Fibroblast of villous mesenchyme (primary cell): ENCODE data around the gene KIRREL3. TPM values are rescaled to one million over a fixed set of nuclear protein-coding genes. Genes with fewer than 3 reads are reported as not detected.

Experiments used
- DNase-seq: peaks from one replicate; pipeline ENCODE4 v3.0.0-alpha.2; 2010; ENCODE audit warnings: low read depth
- H3K4me3 ChIP-seq: 2 replicates; pipeline ENCODE4 v1.5.1; 2011; ENCODE audit warnings: low read depth, mild to moderate bottlenecking, low read length
- total RNA-seq: library from RNA; depleted of rRNA; stranded (reverse); fragments of >200 nt; gene quantifications from 2 replicates; pipeline ENCODE4 v1.2.3, GENCODE V29; 2012
- TF ChIP-seq, protein P1 (sequence below): IDR thresholded peaks from 2 replicates; pipeline ENCODE4 v1.5.1; 2012; ENCODE audit warnings: low read depth, mild to moderate bottlenecking, low read length; ENCODE audit not compliant: insufficient read depth

The KIRREL3 gene
- total RNA-seq, 1 donor = 9.9 TPM

DNA sequence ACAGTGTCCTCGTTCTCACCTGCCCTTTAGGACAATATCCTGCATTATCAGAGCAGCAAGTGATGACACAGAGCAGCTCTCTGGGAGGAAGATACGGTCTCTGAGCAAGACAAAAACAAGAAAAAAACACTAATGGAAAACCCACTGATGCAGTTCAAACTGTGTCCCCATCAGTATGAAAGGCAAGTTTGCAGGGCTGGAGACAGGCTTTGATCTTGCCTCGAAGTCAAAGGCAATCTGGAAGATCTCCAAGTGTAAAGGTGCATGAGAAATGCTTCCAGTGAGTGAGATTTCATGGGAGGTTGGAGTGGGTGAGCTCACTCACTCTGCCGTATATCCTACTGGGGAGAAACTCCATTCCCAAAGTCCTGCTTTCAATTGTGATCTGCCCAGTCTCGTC lies 157.5 kb downstream of the KIRREL3 start:
- TF ChIP-seq, protein P1, sequence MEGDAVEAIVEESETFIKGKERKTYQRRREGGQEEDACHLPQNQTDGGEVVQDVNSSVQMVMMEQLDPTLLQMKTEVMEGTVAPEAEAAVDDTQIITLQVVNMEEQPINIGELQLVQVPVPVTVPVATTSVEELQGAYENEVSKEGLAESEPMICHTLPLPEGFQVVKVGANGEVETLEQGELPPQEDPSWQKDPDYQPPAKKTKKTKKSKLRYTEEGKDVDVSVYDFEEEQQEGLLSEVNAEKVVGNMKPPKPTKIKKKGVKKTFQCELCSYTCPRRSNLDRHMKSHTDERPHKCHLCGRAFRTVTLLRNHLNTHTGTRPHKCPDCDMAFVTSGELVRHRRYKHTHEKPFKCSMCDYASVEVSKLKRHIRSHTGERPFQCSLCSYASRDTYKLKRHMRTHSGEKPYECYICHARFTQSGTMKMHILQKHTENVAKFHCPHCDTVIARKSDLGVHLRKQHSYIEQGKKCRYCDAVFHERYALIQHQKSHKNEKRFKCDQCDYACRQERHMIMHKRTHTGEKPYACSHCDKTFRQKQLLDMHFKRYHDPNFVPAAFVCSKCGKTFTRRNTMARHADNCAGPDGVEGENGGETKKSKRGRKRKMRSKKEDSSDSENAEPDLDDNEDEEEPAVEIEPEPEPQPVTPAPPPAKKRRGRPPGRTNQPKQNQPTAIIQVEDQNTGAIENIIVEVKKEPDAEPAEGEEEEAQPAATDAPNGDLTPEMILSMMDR = no peak
- DNase-seq = no peak
- no peak overlapping the region for H3K4me3 ChIP-seq

DNA sequence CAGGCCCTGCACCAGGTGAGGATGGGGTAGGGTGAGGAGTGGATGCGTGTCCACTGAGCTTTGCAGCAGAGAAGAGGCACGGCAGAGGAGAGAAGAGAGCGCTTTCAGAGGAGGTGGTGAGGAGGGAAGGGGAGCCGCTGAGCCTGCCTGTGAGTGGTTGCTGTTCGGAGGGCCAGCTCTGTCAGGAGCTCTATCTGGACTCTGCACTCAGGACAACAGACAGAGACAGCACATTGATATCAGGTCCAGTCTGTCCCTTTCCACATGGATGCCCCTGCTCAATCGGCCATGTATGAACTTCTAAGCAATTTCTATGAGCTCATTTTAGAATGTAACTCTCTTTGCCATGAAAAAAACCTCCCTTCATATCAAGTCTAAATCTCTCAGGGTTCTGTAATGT lies 158.6 kb downstream of the KIRREL3 start:
- TF ChIP-seq, protein P1 = no peak
- no peak for DNase-seq
- no peak overlapping the region for H3K4me3 ChIP-seq

DNA sequence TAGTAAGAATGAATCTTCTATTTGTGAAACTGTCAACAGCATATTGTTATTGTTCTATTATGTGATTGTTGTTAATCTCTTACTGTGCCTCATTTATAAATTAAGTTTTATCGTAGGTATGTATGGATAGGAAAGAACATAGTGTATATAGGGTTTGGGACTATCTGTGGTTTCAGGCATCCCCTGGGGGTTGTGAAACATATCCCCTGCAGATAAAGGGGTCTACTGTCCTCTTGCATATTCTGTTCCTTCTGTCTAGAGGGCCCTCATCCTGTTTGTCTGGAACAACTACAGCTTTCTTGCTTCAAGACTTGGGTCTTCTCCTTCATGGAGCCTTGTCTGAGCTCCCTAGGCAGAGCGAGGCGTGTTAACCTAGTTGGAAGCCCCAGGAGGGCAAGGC lies 159.6 kb downstream of the KIRREL3 start:
- TF ChIP-seq, protein P1 = no peak
- DNase-seq = no peak
- no peak overlapping the region for H3K4me3 ChIP-seq

DNA sequence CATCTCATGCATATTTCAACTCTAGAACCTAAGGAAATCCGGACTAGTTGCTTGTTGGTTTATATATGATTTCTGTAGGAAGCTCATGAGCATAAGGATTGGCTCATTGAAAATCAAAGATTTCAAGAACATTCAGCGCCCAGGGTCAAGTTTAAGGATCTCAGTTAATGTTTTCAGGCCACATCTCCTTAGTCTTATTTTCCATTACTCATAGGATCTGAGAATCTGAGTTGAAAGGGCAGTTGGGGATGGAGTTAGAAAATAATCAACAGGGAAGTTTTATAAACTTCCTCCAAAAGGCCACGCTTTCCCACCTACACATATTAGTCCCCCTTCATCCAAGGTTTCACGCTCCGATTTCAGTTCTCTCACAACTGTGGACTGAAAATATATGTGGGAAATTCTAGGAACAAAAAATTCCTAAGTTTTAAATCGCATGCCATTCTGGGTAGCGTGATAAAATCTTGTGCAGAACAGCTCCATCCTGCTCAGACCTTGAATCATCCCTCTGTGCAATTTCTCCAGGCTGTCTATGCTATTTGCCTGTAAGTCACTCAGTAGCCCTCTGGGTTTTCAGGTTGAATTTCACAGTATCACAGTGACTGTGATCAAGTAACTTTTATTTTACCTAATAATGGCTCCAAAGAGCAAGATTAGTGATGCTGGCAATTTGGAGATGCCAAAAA lies 160.2 kb downstream of the KIRREL3 start:
- TF ChIP-seq, protein P1 = no peak
- no peak overlapping the region for H3K4me3 ChIP-seq
- peak; percentile 25 for DNase-seq

DNA sequence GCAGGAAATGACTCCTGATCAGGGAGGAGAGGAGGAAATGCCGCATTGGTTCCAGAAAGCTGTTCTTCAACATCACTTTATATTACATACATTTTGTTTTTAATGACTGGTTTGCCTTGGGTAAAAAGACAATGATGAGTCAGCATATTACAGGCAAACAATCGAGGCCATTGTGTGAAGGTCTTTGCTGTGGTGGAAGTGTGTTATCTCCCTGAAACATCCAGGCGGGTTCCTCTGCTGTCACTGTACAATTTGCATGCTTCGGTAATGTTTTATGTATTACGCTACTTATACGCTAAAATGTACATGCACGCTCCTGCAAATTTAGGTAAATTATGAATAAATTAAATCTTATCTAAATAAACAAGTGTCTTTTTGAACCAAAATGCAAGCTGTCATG lies 161.1 kb downstream of the KIRREL3 start:
- no peak overlapping the region for H3K4me3 ChIP-seq
- TF ChIP-seq, protein P1 = no peak
- no peak for DNase-seq

DNA sequence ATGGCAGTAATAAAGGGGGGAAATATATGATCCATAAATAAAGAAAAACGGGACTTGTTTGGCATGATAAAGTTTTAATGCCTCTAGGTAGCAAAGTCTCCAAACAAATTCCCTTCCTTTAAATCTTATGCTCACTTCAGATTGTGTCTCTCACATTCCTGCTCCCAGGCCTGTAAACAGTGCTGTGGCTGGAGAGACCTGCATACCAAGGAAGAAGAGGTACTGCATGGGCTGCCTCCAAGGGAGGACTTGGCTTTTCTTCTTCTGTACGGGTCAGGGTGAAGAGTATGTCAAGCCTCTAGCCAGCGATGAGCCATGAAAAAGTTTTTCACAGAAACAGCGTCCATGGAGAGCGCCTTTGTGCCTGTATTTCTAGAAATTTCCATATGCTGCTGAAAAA lies 161.8 kb downstream of the KIRREL3 start:
- TF ChIP-seq, protein P1 = no peak

DNA sequence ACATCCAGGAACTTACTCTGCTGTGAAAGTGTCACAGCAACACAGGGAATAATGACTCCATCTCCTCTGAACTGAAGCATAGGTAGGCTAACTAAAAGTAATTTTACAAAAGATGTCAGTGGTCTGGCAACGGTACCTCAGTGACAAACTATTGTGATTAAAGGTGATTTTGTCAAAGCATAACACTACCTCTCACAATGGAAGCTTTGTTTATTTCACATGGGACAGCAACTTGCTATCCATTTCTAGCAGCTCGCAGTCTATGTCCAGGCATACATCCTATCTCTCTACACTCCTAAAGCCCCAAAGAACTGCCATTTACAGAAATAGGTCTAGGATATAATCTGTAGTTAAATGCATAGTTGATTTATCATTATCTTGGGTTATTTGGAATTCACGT lies 163.0 kb downstream of the KIRREL3 start:
- H3K4me3 ChIP-seq = no peak overlapping the region
- no peak for DNase-seq
- TF ChIP-seq, protein P1 = no peak

More for the DNA sequence above, 161.8 kb downstream of the KIRREL3 start:
- no peak overlapping the region for H3K4me3 ChIP-seq
- DNase-seq = no peak
